ENCODE measurements around the gene MYO18A.

DNA sequence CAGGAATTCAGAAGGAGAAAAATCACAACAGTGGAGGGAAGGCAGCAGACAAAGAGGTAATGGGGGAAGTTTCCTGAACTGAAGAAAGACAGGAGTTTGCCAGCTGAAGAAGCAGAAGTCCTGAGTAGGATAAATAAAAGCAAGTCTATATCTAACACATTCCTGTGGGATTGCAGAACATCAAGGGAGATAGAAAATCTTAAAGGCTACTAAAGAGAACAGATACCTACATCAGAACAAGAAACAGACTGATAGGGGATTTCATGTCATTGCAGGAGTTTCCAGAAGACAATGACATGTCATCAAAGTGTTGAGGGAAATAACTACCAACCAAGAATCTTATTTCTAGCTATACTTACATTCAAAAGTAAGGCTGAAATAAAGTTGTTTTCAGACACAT lies 45.2 kb upstream of the MYO18A start:
- TF ChIP-seq, protein P1, sequence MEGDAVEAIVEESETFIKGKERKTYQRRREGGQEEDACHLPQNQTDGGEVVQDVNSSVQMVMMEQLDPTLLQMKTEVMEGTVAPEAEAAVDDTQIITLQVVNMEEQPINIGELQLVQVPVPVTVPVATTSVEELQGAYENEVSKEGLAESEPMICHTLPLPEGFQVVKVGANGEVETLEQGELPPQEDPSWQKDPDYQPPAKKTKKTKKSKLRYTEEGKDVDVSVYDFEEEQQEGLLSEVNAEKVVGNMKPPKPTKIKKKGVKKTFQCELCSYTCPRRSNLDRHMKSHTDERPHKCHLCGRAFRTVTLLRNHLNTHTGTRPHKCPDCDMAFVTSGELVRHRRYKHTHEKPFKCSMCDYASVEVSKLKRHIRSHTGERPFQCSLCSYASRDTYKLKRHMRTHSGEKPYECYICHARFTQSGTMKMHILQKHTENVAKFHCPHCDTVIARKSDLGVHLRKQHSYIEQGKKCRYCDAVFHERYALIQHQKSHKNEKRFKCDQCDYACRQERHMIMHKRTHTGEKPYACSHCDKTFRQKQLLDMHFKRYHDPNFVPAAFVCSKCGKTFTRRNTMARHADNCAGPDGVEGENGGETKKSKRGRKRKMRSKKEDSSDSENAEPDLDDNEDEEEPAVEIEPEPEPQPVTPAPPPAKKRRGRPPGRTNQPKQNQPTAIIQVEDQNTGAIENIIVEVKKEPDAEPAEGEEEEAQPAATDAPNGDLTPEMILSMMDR (IDR thresholded peaks at IDR 0.05), result no peak
- TF ChIP-seq POLR2A (IDR thresholded peaks at IDR 0.05), result no peak
